HG02763 (cell line): ENCODE data around the gene C11orf65.

Experiments
- ATAC-seq: cut with Tn5 transposase; IDR thresholded peaks from one replicate; pipeline ENCODE4 v1.9.1; 2021; ENCODE audit warnings: mild to moderate bottlenecking, moderate library complexity; ENCODE audit not compliant: unreplicated experiment

The C11orf65 gene, protein sequence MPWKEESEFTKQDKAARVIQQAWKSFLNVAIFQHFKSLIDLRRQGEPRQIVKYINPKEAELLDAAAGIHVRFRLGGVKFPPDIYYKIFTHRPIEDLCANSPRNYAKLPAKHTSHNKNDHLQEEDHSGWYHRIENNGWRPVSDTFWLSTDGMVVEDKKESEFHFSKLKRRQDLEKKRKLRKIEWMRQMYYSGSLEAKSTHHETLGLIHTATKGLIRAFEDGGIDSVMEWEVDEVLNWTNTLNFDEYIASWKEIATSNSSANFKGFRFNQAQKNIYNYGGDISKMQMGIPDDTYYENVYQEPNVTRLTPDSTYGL

DNA sequence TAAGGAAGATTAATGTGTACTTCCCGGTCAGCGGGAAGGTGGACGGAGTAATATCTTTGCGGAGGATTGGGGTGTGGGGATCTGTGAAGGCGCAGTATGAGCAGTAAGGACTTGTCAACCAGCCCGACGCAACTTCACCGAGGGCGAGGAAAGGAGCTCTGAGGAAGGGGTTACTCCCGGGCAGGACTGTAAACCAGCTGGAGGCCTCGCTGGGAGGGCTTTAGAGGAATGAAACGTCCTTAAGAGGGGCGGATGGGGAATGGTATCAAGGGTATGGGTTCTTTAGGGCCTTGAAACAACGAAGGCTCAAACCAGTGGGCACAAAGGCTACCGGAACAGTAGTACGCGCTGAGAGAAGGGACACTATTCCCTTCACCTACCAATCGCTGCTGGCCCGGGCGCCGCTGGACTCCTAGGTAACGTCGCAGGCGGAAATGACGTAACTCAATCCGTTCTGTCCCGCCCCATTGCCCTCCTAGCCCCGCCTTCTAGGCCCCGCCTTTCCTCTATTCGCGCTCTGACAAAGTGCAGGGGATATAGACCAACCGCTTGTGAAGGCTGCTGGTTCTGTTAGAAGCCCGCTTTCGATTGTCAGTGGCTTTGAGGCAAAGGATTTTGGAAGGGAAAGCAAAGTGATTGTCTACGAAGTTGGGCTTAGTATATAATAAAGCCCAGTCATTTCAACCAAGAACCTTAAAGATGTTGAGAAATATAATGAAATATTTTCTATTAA is at the start of gene C11orf65:
Gene C11orf65, minus strand, starts transcription at position 439 of the 733 bp plus-strand sequence. CDS start 5,970 bp downstream, outside the sequence.
- peak; percentile 99 for ATAC-seq

DNA sequence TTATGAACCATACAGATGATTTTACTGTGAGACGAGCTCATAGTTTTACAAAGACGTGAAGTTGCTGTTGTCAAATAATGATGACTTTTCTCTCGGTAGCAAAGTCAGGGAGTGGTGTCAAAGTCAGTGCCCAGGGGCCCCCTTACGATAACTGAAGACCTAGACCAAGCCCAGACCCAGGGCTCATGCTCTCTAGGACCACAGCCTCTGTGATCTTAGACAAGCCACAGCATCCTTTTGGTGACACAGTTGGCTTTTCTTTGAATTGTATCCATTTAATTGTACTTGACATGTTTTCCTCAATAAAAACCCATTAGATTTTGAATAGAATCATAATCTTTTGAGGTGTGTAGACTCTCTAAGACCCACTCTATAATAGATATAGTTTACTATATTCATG is 48.8 kb upstream of the C11orf65 start:
- ATAC-seq, result no peak

DNA sequence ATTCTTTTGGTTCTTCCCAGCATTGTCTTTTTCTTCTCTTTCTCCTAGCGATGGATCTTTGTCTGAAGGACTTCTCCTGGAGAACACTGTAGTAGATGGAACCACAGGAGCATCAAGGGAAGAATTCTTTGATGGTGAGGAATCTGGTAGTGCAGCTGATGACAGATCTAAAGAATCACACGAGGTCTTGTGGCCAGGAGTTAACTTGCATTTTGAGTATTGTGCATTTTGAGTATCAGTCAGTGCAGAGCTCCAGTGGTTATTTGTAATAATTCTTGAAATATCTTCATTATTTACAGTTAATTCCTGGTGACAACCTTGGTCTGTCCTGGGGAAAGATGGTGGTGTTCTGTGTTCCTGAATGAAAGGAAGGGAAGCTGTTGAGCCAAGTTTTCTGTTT is 45.4 kb upstream of the C11orf65 start:
- no peak for ATAC-seq

DNA sequence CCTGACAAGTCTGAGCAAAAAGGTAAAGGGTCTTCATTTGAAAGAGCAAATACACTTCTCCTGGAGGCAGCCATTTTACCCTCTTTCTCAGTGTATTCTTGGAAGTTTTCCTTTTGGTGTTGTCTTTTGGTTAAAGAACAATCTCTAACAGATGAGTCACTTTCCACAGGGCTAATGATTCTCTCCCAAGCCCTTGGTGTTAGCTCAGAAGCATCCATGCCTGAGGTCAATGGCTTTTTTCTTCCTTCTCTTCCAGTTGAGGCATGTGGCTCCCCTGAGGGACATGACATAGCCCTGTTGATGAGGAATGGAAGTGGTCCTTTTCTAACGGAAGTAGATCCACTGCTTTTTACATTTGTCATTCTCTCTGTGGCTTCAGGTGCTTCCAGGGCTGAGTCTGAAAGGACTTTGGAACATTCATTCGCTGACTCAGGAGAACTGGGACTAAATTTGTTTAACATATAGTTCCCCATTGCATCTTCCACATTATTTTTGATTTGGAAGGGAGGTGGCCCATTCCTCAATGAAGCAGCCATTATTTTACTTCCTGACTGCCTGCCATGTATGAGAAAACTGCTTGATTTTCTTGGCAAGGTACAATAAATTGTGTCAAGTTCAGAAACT is 44.6 kb upstream of the C11orf65 start:
- no peak for ATAC-seq

DNA sequence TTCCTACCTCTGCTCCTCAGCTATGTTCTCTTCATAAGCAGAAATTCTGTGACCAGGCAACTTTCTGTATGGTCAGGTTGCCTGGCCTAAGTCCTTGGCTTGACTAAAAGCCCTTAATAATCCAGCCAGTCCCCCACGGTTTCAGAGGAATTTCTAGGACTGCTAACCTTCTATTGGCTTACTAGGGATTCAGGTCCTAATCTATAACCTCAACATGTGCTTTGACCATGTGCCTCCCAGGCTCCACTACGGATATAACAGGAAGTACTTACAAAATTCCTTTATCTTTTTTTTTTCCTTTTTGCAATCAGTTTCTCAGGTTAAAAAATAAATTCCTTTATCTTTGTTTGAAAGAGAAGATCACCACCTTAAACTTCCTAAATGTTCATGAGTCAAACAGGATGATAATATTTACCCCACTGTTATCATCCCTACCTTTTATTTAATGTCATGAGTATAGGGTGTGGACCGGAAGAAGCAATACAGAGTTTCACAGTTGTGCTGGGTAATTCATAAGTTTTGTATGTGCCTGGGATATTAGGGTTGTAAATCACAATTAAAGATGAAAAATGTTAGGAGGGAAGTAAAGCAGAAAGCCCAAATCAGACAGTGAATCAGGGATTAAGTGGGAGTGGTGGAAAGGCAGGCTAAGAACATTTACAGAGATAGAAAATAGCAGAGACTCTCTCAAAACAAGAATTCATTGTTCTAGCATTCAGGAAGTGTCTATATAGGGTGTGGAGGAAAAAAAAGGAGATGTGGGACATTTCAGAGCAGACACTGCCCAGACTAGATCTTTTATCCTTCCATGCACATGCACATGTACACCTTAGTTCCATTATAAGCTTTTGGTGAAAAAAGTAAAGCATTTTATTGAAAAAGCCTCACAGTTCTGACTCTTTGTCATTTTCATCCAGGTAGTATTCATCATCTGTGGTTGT is 41.6 kb upstream of the C11orf65 start:
- ATAC-seq, result no peak

DNA sequence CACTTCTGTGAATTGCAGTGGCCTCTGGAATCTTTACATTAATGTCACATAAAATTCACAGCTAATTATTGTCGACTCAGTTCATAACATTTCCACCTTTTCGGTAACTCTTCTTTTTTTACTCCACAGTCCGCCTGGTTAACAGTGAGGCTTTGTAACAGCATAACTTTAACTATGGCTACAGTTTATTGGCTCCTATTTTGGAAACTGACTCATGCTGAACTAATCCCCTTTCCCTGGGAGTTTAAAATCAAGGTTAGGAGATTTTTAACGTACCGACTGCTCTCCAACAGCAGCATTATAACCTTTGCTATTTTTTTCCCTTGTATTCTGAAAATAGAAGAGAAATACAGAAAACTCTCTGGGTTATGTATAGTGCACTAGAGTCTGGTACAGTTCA is 34.1 kb upstream of the C11orf65 start:
- no peak for ATAC-seq

DNA sequence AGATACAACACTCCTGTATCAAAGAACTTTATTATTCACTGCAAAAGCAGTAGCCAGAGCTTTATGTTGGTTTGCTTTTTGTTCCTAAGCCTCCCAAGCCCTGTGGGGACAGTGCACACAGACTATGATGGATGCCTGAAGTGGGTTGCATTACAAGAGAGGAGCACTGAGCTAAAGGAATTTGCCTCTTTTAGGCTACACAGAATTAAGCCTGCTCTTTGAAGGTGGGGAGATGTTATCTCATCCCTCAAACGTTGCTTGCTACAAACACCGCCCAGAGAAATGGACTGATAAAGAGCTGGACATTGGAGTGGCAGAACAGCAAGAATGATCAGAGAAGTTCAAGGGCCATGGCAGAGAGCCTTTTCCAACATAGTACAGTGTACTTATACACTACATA is 33.4 kb upstream of the C11orf65 start:
- no peak for ATAC-seq

DNA sequence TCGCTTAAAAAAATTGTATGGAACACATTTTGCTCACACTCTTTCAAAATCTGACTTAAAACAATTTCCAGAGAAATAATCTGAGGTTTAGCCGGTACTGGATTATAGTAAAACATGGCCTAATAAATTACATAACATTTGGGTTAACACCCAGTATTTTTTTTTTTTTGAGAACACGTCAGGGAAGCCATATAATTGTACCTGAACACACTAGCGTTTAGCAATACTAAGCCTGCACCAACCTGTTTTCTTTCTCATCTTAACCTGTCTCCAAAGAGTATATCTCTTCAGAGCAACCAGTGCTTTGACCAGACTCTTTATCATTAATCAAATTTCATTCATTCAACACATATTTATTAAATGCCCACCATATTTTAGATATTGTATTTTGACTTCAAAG is 32.8 kb upstream of the C11orf65 start:
- no peak for ATAC-seq

DNA sequence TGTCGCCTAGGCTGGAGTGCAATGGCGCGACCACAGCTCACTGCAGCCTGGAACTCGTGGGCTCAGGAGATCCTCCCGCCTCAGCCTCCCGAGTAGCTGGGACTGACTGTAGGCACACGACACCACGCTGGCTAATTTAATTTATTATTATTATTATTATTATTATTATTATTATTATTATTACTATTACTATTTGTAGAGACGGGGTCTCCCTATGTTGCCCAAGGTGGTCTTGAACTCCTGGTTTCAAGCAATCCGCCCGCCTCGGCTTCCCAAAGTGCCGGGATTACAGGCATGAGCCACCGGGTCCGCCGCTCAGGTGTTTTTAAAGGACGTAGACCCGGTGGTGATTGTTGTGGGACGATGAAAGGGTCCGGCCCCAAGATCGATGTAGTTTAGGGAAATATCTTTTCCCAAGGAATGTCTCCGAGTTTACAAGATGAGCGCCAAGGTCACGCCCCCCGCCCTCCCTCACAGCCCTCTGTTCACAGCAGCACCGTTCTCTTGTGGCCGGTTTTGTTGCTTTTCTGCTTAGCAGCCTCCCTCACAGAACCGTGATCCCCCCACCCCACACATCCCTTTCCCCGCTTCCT is 31.6 kb upstream of the C11orf65 start:
- ATAC-seq, result no peak

DNA sequence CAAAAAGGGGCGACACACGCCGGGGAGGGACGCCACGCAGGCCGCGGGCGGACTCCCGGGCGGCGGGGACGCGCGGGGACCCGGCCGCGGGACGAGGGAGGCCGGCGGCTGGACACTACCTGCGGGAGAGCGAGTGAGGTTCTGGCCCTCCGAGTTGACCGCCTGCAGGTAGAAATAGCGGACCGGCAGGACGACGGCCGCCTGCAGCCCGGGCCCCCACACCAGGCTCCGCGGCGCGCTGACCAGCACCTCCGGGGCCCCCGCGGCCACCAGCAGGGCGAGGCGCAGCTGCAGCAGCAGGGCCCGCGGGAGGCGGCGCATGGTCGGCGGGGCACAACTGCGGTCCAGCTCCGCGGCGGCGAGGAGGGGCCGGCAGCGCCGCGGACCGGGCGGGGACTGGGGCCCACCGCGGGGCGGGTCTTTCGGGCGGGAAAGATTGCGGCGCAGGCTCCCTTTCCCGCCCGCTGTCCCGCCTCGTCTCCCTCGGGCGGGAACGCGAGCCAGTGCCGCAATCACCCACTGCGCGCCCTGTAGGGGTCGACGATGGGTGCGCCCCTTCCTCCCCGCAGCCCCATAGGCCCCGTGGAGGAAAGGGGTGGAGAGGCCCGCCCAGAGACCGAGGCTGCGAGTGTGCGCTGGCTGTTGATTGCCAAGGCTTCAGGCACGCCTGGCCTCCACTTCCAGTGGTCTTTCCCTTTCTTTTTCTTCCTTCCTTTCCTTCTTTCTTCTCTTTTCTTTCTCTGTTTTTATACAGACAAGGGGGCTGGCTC is 30.9 kb upstream of the C11orf65 start, which contains the start of gene POGLUT3:
Gene POGLUT3, minus strand, starts transcription at position 339 of the 770 bp plus-strand sequence. Its CDS starts 18 bp downstream, at position 321.
- ATAC-seq, result peak; percentile 52

DNA sequence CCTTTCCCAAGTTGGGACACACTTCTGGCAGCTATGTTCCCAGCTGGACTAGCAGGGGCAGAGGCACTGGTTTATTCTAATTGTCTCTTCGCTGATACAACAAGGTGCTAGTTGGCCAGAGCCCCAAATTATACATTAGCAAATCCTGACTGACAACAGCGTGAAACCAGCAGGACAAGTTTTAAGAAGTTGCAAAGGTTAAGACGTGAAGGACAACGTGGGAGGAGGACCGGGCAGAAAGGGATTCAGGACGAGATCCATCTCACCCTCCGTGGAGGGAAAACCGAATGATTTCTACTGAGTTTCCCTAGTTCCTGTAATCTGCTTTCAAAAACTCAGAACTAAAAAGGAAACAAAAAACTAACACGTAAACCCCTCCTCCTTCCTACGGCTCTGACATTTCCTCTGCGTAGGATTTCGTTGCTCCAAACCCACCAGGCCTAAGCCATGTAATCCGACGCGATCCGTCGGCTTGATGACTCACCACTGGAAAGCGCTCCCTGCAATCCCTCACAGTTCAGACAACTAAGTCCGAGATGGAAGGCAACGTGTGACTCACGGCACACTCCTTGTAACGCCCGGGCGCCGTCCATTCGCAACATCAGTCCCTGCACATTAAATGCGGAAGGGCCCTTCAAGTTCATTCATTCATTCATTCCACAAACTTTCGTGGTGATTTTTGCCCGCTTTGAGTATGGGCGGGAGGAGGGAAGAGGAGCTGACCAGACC is 30.2 kb upstream of the C11orf65 start:
- ATAC-seq, result peak; percentile 62

DNA sequence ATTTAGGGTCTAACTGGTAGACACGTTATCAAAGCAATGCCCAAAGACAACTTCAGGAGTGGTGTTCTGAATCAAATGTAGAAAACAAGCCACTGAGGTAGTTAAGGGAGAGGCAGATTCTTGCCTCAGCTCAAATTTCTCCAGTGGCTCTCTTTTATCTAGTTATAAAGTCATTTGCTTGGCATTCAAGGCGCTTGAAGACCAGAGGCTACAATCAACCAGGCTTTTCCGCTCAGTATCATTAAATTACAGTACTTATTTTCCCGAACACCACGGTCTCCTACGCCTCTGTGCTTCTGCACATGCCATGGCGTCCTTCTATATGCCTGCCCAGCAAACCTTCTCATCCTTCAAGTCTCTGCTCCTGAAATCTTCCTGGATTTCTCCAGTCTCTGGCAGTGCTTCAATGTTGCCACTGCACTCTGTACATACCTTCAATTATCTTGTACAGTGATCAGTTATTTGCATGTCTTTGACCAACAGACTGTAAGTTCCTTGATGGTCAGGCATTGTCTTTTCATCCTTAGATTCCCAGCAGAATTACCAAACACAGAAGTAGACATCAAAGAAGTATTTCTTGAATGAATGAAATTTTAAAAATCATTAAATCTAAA is 29.4 kb upstream of the C11orf65 start:
- no peak for ATAC-seq

DNA sequence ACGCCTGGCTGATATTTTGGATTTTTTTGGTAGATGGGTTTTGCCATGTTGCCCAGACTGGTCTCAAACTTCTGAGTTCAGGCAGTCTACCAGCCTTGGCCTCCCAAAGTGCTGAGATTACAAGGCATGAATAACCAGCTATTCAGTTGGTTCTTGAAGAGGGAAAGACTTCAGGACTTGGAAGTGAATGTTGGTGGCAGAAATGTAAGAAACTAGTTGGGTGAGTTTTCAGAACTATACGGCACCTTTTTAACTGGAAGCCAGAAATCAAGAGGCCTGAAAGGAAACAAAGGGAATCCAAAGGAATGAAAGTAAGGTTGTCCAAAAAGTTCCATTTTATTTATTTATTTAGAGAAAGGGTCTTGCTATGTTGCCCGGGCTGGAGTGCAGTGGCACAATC is 28.0 kb upstream of the C11orf65 start:
- ATAC-seq, result no peak

DNA sequence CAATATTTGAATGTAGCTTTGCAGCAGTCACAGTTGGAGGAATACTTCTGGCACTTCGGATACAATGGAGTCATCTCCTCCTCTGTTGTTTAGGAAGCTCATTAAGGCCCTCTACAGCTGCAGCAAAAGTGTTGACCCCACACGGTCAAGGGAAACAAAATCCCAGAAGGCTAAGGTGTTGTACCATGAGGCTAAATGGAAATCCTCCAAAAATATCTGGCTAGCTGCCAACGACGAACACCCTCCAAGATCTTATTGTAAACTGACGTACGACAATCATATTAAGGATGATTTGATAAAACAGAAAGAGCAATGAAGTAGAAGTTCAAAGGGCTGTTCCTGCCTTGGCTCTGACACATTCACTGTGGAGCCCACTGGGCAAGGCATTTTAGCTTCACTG is 26.9 kb upstream of the C11orf65 start:
- ATAC-seq, result no peak

DNA sequence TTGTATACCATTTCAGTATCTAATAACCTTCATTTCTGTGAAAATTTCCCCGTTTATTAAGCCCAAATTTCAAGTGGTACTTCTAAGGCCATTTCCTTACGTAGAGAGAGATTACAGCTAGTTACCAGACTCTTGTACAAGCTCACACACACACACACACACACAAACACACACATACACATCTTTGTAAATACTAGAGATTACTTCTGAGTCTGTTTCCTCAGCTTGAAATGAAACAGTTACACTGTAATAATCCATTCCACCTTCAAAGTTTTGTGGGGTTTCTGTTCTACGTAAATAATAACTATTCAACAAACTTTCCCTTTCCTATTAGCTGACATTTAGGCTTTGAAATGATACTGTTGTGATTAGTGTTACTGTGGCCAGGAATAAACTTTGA is 24.6 kb upstream of the C11orf65 start:
- no peak for ATAC-seq

DNA sequence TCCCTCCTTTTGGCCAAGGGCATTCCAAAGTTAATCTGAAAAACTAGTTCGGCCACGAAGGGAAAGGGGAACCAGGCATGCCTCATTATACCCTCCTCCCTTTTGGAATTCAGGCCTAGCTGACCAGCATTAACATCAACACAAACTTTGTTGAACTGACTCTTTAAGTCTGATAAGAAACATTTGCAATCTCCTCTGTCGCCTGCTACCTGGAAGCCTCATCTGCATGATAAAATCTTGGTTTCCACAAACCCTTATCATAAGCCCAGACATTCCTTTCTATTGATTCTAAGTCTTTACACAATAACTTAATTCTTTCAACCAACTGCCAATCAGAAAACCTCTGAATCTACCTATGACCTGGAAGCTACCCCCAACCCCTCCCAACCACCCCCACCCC is 19.5 kb upstream of the C11orf65 start:
- ATAC-seq, result no peak

DNA sequence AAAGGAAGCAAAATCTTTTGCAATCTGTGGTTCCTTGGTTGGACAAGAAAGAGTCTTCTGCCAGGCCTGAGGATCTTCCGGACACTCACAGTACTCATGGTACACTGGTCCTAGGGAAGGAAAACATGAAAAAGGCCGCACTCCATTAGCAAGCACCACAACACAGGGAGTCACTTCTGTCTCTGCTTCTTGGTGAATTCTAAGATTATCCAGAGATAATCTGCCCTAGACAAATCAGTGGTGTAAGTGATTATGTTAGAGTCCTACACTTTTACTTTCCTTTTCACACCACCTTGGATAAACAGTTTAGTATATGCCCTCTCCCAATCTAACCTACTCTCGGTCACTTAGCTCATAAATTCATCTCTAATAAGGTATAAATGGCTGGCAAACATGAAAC is 19.0 kb upstream of the C11orf65 start:
- ATAC-seq, result no peak

DNA sequence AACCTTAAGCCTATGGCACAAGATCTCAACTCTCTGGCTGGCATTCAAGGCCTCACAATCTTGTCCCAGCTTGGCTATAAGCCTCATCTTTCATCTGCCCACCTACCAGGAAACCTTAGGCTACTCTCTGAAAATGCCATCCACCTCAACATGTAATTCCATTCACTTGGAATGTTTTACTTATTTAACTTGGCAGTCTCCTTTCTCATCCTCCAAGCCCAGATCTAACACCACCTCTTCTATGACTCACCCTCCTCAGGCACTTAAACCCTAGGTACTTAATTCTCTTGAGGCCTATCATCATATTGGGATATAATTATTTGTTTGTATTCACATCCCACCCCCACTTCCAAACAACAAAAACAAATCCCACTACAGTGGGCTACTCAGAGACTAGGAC is 15.8 kb upstream of the C11orf65 start:
- ATAC-seq, result no peak
